HG03064 (cell line): ENCODE results near the gene LY9.
"Not testable (repeated sequence)": the region's sequence is repeated elsewhere in the genome, so short reads cannot be mapped to it uniquely, and the experiment has no call there.

Experiments
- ATAC-seq: cut with Tn5 transposase; IDR thresholded peaks from one replicate; pipeline ENCODE4 v1.9.1; 2021; ENCODE audit warnings: low read depth; ENCODE audit not compliant: unreplicated experiment

LY9 gene

GRCh38 chr1:160860840-160861505 lies 65.0 kb downstream of the LY9 start:
- ATAC-seq, result no peak

- peak; percentile 78 for ATAC-seq
These were observed 66.5 kb downstream of the LY9 start, which contains the start of gene CD244 for GRCh38 chr1:160862203-160863060. CD244 (minus strand) TSS chr1:160862887; CDS start chr1:160862677, 210 bp downstream.

- ATAC-seq, result no peak
These were observed 67.2 kb downstream of the LY9 start for GRCh38 chr1:160863061-160863773.

- no peak for ATAC-seq
These were observed 67.8 kb downstream of the LY9 start for GRCh38 chr1:160863774-160864131.

- no peak for ATAC-seq
These were observed 68.2 kb downstream of the LY9 start for GRCh38 chr1:160864173-160864572.

GRCh38 chr1:160865337-160865736 lies 69.4 kb downstream of the LY9 start:
- no peak for ATAC-seq

- no peak for ATAC-seq
These were observed 70.2 kb downstream of the LY9 start for GRCh38 chr1:160866001-160866694.

- ATAC-seq, result no peak
These were observed 70.8 kb downstream of the LY9 start for GRCh38 chr1:160866695-160867260.

GRCh38 chr1:160867651-160868050 lies 71.7 kb downstream of the LY9 start:
- not testable (repeated sequence) for ATAC-seq

GRCh38 chr1:160868141-160868540 lies 72.2 kb downstream of the LY9 start:
- ATAC-seq, result no peak

- no peak for ATAC-seq
These were observed 79.0 kb downstream of the LY9 start for GRCh38 chr1:160874935-160875334.

GRCh38 chr1:160875591-160875990 lies 79.6 kb downstream of the LY9 start:
- not testable (repeated sequence) for ATAC-seq

- ATAC-seq, result no peak
These were observed 80.3 kb downstream of the LY9 start for GRCh38 chr1:160876311-160876710.

GRCh38 chr1:160877221-160877620 lies 81.2 kb downstream of the LY9 start:
- ATAC-seq, result no peak
